ENCODE results near the gene LRBA.

GRCh38 chr4:150970685-150971151 lies 44.4 kb downstream of the LRBA start:
- TF ChIP-seq CTCF (IDR thresholded peaks at IDR 0.05) (no peak), POLR2AphosphoS5 (IDR thresholded peaks at IDR 0.05) (no peak)
